Ascending aorta (tissue), 2 donors: Measurements from ENCODE around the gene TAF1C. TPM values are rescaled to one million over a fixed set of nuclear protein-coding genes. Genes with fewer than 3 reads are reported as not detected.
A peak's percentile ranks its signal among the peaks of the same experiment; 100 is the strongest.

ENCODE experiments used
- DNase-seq, 2 donors: peaks; one replicate each; pipeline ENCODE4 v3.0.0-alpha.2; 2019; ENCODE audit warnings: low spot score in 2 of 2
- H3K27ac ChIP-seq, 2 donors: fragments of 200-600 bp; sonication (generic); one replicate each; pipeline ENCODE4 v1.5.1; 2016 to 2017; ENCODE audit warnings: mild to moderate bottlenecking in 1 of 2
- H3K27me3 ChIP-seq: fragments of 200-600 bp; sonication (generic); one replicate; pipeline ENCODE4 v1.5.1; 2017
- H3K36me3 ChIP-seq, 2 donors: fragments of 200-600 bp; sonication (generic); one replicate each; pipeline ENCODE4 v1.5.1; 2016
- H3K4me1 ChIP-seq, 2 donors: fragments of 200-600 bp; sonication (generic); one replicate each; pipeline ENCODE4 v1.5.1; 2016 to 2017; ENCODE audit warnings: mild to moderate bottlenecking in 1 of 2
- H3K4me3 ChIP-seq, 2 donors: fragments of 200-600 bp; sonication (generic); one replicate each; pipeline ENCODE4 v1.5.1; 2016 to 2017; ENCODE audit warnings: mild to moderate bottlenecking in 1 of 2
- H3K9me3 ChIP-seq, 2 donors: fragments of 200-600 bp; sonication (generic); one replicate each; pipeline ENCODE4 v1.5.1; 2016
- intact Hi-C: fragments of 100-400 bp; cut with DNase I; formaldehyde crosslinking; loops from one replicate; pipeline ENCODE4 v1.15.1; 2023
- total RNA-seq: library from RNA; depleted of rRNA; stranded (reverse); fragments of >200 nt; gene quantifications from one replicate; pipeline ENCODE4 v1.1.0, GENCODE V29; 2016
- TF ChIP-seq, protein P1 (sequence below), 3 experiments: fragments of 200-600 bp in 2 of 3; fragments of 450-650 bp in 1 of 3; sonication (generic) in 2 of 3; IDR thresholded peaks; one replicate each; pipeline ENCODE4 v1.5.1; 2016 to 2019; ENCODE audit warnings: antibody characterized with exemption in 3 of 3, mild to moderate bottlenecking in 1 of 3, moderate library complexity in 1 of 3

Gene TAF1C
- total RNA-seq, 1 donor from 2014 or later = 151 TPM

- peaks cover 3 to 4% of the 10 kb centered on the region in 2 donors for H3K4me1 ChIP-seq
- DNase-seq = no peak
- H3K27ac ChIP-seq = no peak within 1 kb of the TSS
- TF ChIP-seq, protein P1, sequence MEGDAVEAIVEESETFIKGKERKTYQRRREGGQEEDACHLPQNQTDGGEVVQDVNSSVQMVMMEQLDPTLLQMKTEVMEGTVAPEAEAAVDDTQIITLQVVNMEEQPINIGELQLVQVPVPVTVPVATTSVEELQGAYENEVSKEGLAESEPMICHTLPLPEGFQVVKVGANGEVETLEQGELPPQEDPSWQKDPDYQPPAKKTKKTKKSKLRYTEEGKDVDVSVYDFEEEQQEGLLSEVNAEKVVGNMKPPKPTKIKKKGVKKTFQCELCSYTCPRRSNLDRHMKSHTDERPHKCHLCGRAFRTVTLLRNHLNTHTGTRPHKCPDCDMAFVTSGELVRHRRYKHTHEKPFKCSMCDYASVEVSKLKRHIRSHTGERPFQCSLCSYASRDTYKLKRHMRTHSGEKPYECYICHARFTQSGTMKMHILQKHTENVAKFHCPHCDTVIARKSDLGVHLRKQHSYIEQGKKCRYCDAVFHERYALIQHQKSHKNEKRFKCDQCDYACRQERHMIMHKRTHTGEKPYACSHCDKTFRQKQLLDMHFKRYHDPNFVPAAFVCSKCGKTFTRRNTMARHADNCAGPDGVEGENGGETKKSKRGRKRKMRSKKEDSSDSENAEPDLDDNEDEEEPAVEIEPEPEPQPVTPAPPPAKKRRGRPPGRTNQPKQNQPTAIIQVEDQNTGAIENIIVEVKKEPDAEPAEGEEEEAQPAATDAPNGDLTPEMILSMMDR (IDR thresholded peaks at IDR 0.05) = no peak
- H3K4me3 ChIP-seq = no peak within 1 kb of the TSS
- H3K27me3 ChIP-seq = peaks cover 5% of the 10 kb centered on the region
- H3K36me3 ChIP-seq = no peaks in the 10 kb centered on the region
- intact Hi-C loops = no loop called here
- H3K9me3 ChIP-seq = no peaks in the 10 kb centered on the region
These were observed 4.0 kb upstream of the TAF1C start, which contains the start of gene ADAD2 for GRCh38 chr16:84190731-84191388. Gene ADAD2, plus strand, starts transcription at chr16:84191157. Its CDS starts 74 bp downstream, at chr16:84191231.

DNA sequence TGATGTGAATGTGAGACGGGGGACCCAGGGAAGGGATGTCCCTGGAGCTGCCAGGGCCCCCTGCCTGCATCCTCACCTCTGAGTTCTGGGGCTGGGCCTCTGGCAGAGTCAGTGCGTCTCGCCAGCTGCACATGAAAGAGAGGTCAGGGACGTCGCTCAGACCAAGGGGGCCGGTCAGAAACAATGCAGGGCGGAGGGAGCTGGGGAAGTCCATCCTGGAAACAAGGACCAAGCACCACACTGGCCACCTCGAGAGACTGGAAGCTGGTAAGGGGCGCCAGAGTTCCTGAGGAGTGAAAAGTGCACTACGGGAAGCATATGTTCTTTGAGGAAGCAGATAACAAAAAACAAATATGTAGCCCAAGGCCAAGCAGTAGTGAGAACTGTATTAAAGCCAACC lies 2.1 kb downstream of the TAF1C start:
- Histone ChIP-seq H3K36me3 (peaks cover 47 to 50% of the 10 kb centered on the region in 2 donors), H3K9me3 (no peaks in the 10 kb centered on the region), H3K4me1 (peaks cover 5 to 10% of the 10 kb centered on the region in 2 donors), H3K27me3 (no peaks in the 10 kb centered on the region), H3K4me3 (no peak overlapping the region), H3K27ac (peak overlapping the region in 1 of 2 donors; percentile 28)
- DNase-seq = no peak
- intact Hi-C loops = loop anchor here (10.0 kb wide), 1 partner anchor 260 kb away; no protein-coding TSS in a partner anchor
- TF ChIP-seq, protein P1 (IDR thresholded peaks at IDR 0.05) = no peak

DNA sequence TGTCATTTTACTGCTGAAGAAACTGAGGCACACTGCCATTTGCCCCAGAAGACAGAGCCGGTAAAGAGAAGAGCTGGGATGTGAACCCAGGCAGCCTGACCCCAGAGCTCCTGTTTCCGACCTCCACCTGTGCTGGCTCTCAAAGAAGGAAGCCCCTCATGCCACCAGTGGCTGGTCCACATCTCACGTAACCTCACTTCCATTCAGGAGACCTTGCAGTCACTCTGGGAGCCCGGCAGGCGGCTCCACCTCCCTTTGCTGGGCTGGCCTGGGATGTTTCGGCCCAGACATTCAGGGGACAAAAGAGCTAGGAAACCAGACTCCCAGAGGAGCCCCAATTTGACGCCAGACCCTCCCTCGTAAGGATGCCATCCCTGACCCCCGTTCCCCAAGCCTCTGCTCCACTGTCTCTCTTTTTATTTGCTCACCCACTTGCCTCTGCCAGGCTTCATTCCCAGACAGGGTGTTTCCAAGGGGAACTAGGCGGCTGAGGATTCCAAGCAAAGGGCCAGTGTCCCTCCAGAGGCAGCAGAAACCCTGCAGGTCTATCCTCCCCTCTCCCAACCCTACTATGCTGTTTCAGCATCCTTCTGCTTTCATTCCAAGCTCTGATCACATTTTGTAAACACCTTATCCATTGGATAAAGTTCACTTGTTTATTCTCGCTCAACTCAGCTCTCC lies 2.8 kb downstream of the TAF1C start:
- Histone ChIP-seq H3K27me3 (no peaks in the 10 kb centered on the region), H3K36me3 (peaks cover 54 to 57% of the 10 kb centered on the region in 2 donors), H3K9me3 (no peaks in the 10 kb centered on the region), H3K4me3 (no peak overlapping the region), H3K27ac (peak overlapping the region in 1 of 2 donors; percentile 28), H3K4me1 (peaks cover 5 to 10% of the 10 kb centered on the region in 2 donors)
- DNase-seq = no peak
- TF ChIP-seq, protein P1 (IDR thresholded peaks at IDR 0.05) = no peak
- intact Hi-C loops = loop anchor here (10.0 kb wide), 1 partner anchor 259 kb away; no protein-coding TSS in a partner anchor

DNA sequence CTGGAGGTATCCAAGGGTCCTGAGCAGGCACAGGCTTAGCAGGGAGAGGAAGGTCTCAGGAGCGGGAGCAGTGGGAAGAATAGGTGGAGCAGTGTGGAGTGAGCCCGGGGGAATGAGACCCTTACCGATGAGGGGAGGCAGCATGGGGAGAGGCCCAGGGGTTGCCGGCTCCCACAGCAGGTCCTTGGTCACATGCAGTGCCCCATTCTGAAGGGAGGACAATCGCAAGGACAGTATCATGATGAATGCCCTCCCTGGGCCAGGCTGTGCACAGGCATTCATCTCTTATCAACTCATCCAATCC lies 3.3 kb downstream of the TAF1C start:
- peaks cover 58 to 62% of the 10 kb centered on the region in 2 donors for H3K36me3 ChIP-seq
- intact Hi-C loops = loop anchor here (10.0 kb wide), 1 partner anchor 259 kb away; no protein-coding TSS in a partner anchor

DNA sequence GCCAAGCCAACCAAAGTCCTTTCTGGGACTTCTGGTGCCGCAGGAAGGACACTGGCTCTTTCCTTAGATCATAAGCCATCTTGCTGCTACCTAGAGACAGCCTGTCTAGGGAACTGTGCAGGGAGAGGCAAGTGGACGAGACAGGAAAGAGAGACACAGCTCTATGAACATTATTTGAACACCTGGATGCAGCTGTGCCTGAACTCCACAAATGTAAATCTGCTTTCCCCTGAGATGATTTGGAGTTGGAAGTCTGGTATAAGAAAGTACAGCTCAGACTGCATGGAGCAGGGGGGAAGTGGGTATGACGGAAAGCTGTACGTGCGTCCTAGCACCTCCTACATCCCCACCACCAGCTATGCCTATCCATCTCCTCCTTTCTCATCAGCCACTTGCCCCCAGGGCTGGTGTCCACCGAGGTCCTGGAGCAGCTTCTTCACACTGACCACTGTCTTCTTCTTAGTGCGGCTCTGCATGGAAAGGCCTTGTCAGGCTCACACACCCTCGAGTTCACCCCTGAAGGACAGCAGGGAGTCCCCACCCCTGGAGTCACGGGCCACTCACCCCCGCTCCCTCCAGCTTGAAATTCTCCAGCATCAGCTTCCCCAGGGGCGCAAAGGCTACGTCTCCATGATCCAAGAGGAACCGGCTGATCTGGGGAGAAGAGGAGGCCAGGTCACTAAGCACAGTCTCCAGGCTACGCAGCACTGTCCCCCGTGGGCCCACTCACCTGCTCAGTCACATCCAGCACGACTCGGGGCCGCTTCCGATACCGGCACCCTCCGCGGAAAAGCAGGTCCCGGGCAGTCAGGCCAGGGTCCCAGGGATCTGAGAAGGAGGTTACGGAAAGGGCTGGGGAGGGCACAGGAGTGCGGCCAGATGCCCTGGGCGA lies 3.9 kb downstream of the TAF1C start:
- Histone ChIP-seq H3K27me3 (no peaks in the 10 kb centered on the region), H3K36me3 (peaks cover 60 to 65% of the 10 kb centered on the region in 2 donors), H3K4me3 (no peak overlapping the region), H3K4me1 (peaks cover 5 to 12% of the 10 kb centered on the region in 2 donors), H3K27ac (no peak overlapping the region), H3K9me3 (no peaks in the 10 kb centered on the region)
- no peak for DNase-seq
- intact Hi-C loops = loop anchor here (10.0 kb wide), 1 partner anchor 258 kb away; no protein-coding TSS in a partner anchor
- TF ChIP-seq, protein P1 (IDR thresholded peaks at IDR 0.05) = no peak

More for the DNA sequence above, 3.3 kb downstream of the TAF1C start:
- no peak for DNase-seq
- no peaks in the 10 kb centered on the region for H3K9me3 ChIP-seq
- no peak overlapping the region for H3K27ac ChIP-seq
- TF ChIP-seq, protein P1 (IDR thresholded peaks at IDR 0.05) = no peak
- no peak overlapping the region for H3K4me3 ChIP-seq
- no peaks in the 10 kb centered on the region for H3K27me3 ChIP-seq
- peaks cover 5 to 10% of the 10 kb centered on the region in 2 donors for H3K4me1 ChIP-seq
